ENCODE data around the gene TOP1. TPM values are rescaled to one million over a fixed set of nuclear protein-coding genes. Genes with fewer than 3 reads are reported as not detected.
A peak's percentile ranks its signal among the peaks of the same experiment; 100 is the strongest.

TOP1 gene
- total RNA-seq, 8 experiments from 2014 or later: 20.6 to 99.6 (median 34.0) TPM

GRCh38 chr20:41030061-41030460 is 1.4 kb downstream of the TOP1 start:
- in situ Hi-C loops (cut with MboI; ENCODE audit: low pct_unique_long_range_greater_than_20kb in 2 of 9, low sequenced_read_pairs in 9 of 9, unreplicated experiment in 9 of 9): no loop called here
- Histone ChIP-seq H3K4me3 (peak overlapping the region; percentile 61 to 93 (median 72)), H3K27ac (peak overlapping the region in 1 of 2 donors; percentile 98), H3K4me1 (replicated peaks in 1 of 2) (peaks cover 28 to 36% of the 10 kb centered on the region in 2 donors)
- WGBS, 10 experiments: 0 to 25% (median 14%) methylated on average over 3 to 6 of the region's 6 CpGs
- ATAC-seq (replicated peaks in 6 of 8): no peak

- peaks cover 28 to 36% of the 10 kb centered on the region in 2 donors for H3K4me1 ChIP-seq (replicated peaks in 1 of 2)
- peak overlapping the region; percentile 61 to 93 (median 72) for H3K4me3 ChIP-seq
- in situ Hi-C loops (cut with MboI; ENCODE audit: low pct_unique_long_range_greater_than_20kb in 2 of 9, low sequenced_read_pairs in 9 of 9, unreplicated experiment in 9 of 9): no loop called here
- WGBS, 10 experiments: 31 to 85% (median 66%) methylated on average over 1 to 5 of the region's 5 CpGs; no CpG with 5 or more reads in 2 of the 10 experiments
- no peak overlapping the region for H3K27ac ChIP-seq
- ATAC-seq (replicated peaks in 6 of 8): no peak
These were observed 2.1 kb downstream of the TOP1 start for GRCh38 chr20:41030531-41031242.

DNA sequence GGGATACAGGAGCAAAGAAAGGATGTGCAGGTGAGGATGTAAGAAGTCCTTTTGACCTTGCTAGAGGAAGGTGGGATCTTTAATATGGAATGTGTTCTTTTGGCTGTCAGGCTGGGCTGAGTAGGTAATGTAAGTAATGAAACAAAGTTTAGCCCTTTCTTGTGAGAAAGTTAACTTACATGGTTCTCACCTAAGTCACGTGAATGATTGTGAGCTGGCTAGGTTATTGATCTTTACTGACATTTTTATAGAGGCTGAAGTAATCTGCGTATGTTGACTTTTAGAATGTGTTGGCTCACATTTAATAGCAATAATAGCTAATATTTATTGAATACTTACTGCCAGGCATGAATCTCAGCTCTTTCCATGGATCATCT is 2.6 kb downstream of the TOP1 start:
- H3K4me1 ChIP-seq (replicated peaks in 1 of 2): peaks cover 28 to 36% of the 10 kb centered on the region in 2 donors
- H3K27ac ChIP-seq: no peak overlapping the region
- in situ Hi-C loops (cut with MboI; ENCODE audit: low pct_unique_long_range_greater_than_20kb in 2 of 9, low sequenced_read_pairs in 9 of 9, unreplicated experiment in 9 of 9): no loop called here
- ATAC-seq (replicated peaks in 6 of 8): no peak
- H3K4me3 ChIP-seq: peak overlapping the region in 4 of 5 donors; percentile 71 to 93 (median 74)
- WGBS, 10 experiments: 58 to 100% (median 80%) methylated on average over 1 to 2 of the region's 2 CpGs; no CpG with 5 or more reads in 2 of the 10 experiments

- in situ Hi-C loops (cut with MboI; ENCODE audit: low pct_unique_long_range_greater_than_20kb in 2 of 9, low sequenced_read_pairs in 9 of 9, unreplicated experiment in 9 of 9): no loop called here
- peak overlapping the region in 1 of 5 donors; percentile 2 for H3K4me3 ChIP-seq
These were observed 3.6 kb downstream of the TOP1 start for GRCh38 chr20:41032271-41032670.

GRCh38 chr20:41034239-41034638 is 5.6 kb downstream of the TOP1 start:
- peaks cover 28 to 36% of the 10 kb centered on the region in 2 donors for H3K4me1 ChIP-seq (replicated peaks in 1 of 2)
- in situ Hi-C loops (cut with MboI; ENCODE audit: low pct_unique_long_range_greater_than_20kb in 2 of 9, low sequenced_read_pairs in 9 of 9, unreplicated experiment in 9 of 9): no loop called here
- no peak overlapping the region for H3K4me3 ChIP-seq

More at GRCh38 chr20:41032271-41032670, 3.6 kb downstream of the TOP1 start:
- ATAC-seq (replicated peaks in 6 of 8): no peak
- WGBS, 10 experiments: 80 to 100% (median 100%) methylated on average over 1 to 3 of the region's 3 CpGs; no CpG with 5 or more reads in 2 of the 10 experiments
- no peak overlapping the region for H3K27ac ChIP-seq
- peaks cover 28 to 36% of the 10 kb centered on the region in 2 donors for H3K4me1 ChIP-seq (replicated peaks in 1 of 2)

GRCh38 chr20:41035207-41035606 is 6.6 kb downstream of the TOP1 start:
- WGBS, 10 experiments: 0 to 96% (median 82%) methylated on average over 1 to 3 of the region's 3 CpGs; no CpG with 5 or more reads in 1 of the 10 experiments
- in situ Hi-C loops (cut with MboI; ENCODE audit: low pct_unique_long_range_greater_than_20kb in 2 of 9, low sequenced_read_pairs in 9 of 9, unreplicated experiment in 9 of 9): no loop called here
- no peak for ATAC-seq (replicated peaks in 6 of 8)
- Histone ChIP-seq H3K4me1 (replicated peaks in 1 of 2) (peaks cover 25 to 36% of the 10 kb centered on the region in 2 donors), H3K27ac (no peak overlapping the region), H3K4me3 (no peak overlapping the region)

More at GRCh38 chr20:41034239-41034638, 5.6 kb downstream of the TOP1 start:
- peak in 3 of 8 experiments; percentile 19 to 69 (median 64) for ATAC-seq (replicated peaks in 6 of 8)
- 0 to 100% (median 70%) methylated on average over 1 to 3 of the region's 3 CpGs; no CpG with 5 or more reads in 2 of the 10 experiments for WGBS, 10 experiments
- H3K27ac ChIP-seq: no peak overlapping the region

GRCh38 chr20:41037179-41037578 is 8.6 kb downstream of the TOP1 start:
- no peak overlapping the region for H3K27ac ChIP-seq
- WGBS, 10 experiments: 50 to 100% (median 69%) methylated on average over 1 to 2 of the region's 2 CpGs
- no peak overlapping the region for H3K4me3 ChIP-seq
- no peak for ATAC-seq (replicated peaks in 6 of 8)
- H3K4me1 ChIP-seq (replicated peaks in 1 of 2): peaks cover 8 to 19% of the 10 kb centered on the region in 2 donors
- in situ Hi-C loops (cut with MboI; ENCODE audit: low pct_unique_long_range_greater_than_20kb in 2 of 9, low sequenced_read_pairs in 9 of 9, unreplicated experiment in 9 of 9): no loop called here

DNA sequence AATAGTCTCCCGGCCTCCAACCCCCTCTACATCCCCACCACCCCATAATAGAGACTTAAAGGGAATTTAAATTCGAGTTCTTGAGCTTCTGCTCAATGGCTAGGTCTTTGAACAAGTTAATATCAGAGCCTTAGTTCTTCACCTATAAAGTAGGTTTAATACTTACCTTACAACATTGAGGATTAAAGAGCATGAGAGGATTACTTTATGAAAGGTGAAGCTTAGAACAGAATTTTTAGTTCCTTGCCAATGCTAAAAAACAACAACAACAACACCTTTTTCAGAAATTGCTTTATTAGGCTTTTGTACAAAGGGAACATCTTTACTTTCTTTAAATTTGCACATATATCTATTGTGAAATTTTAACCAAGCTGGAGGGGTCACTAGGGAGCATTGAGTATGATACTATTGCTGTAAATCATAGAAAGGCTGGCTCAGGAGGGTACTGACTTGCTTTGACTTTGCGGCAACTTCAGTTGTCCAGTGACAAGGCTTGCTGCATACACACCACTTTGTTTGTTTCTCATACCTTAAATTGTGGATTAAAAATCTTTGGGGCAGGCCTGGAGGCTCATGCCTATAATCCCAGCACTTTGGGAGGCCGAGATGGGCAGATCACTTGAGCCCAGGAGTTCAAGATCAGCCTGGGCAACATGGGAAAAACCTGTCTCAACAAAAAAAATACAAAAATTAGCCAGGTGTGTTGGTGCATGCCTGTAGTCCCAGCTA is 9.7 kb downstream of the TOP1 start:
- in situ Hi-C loops (cut with MboI; ENCODE audit: low pct_unique_long_range_greater_than_20kb in 2 of 9, low sequenced_read_pairs in 9 of 9, unreplicated experiment in 9 of 9): no loop called here
- H3K27ac ChIP-seq: no peak overlapping the region
- WGBS, 10 experiments: 67 to 100% (median 91%) methylated on average over 1 to 4 of the region's 4 CpGs; no CpG with 5 or more reads in 2 of the 10 experiments
- peaks cover 0 to 12% of the 10 kb centered on the region in 2 donors for H3K4me1 ChIP-seq (replicated peaks in 1 of 2)
- no peak for ATAC-seq (replicated peaks in 6 of 8)
- no peak overlapping the region for H3K4me3 ChIP-seq

GRCh38 chr20:41038878-41039404 is 10.3 kb downstream of the TOP1 start:
- in situ Hi-C loops (cut with MboI; ENCODE audit: low pct_unique_long_range_greater_than_20kb in 2 of 9, low sequenced_read_pairs in 9 of 9, unreplicated experiment in 9 of 9): no loop called here
- ATAC-seq (replicated peaks in 6 of 8): no peak
- no peak overlapping the region for H3K4me3 ChIP-seq
- H3K27ac ChIP-seq: no peak overlapping the region
- H3K4me1 ChIP-seq (replicated peaks in 1 of 2): peaks cover 0 to 9% of the 10 kb centered on the region in 2 donors
- 80 to 100% (median 89%) methylated on average over 2 to 7 of the region's 7 CpGs for WGBS, 10 experiments

GRCh38 chr20:41040855-41041254 is 12.2 kb downstream of the TOP1 start:
- Histone ChIP-seq H3K4me3 (no peak overlapping the region), H3K4me1 (replicated peaks in 1 of 2) (peaks cover 0 to 6% of the 10 kb centered on the region in 2 donors), H3K27ac (no peak overlapping the region)
- in situ Hi-C loops (cut with MboI; ENCODE audit: low pct_unique_long_range_greater_than_20kb in 2 of 9, low sequenced_read_pairs in 9 of 9, unreplicated experiment in 9 of 9): no loop called here
- WGBS, 10 experiments: 83 to 100% (median 100%) methylated on average over 1 of the region's 1 CpG; no CpG with 5 or more reads in 2 of the 10 experiments
- ATAC-seq (replicated peaks in 6 of 8): no peak

GRCh38 chr20:41041693-41042092 is 13.1 kb downstream of the TOP1 start:
- 73 to 100% (median 90%) methylated on average over 1 to 3 of the region's 4 CpGs; no CpG with 5 or more reads in 3 of the 10 experiments for WGBS, 10 experiments
- in situ Hi-C loops (cut with MboI; ENCODE audit: low pct_unique_long_range_greater_than_20kb in 2 of 9, low sequenced_read_pairs in 9 of 9, unreplicated experiment in 9 of 9): no loop called here
- no peak for ATAC-seq (replicated peaks in 6 of 8)
- Histone ChIP-seq H3K27ac (no peak overlapping the region), H3K4me3 (no peak overlapping the region), H3K4me1 (replicated peaks in 1 of 2) (peaks cover 0 to 6% of the 10 kb centered on the region in 2 donors)

DNA sequence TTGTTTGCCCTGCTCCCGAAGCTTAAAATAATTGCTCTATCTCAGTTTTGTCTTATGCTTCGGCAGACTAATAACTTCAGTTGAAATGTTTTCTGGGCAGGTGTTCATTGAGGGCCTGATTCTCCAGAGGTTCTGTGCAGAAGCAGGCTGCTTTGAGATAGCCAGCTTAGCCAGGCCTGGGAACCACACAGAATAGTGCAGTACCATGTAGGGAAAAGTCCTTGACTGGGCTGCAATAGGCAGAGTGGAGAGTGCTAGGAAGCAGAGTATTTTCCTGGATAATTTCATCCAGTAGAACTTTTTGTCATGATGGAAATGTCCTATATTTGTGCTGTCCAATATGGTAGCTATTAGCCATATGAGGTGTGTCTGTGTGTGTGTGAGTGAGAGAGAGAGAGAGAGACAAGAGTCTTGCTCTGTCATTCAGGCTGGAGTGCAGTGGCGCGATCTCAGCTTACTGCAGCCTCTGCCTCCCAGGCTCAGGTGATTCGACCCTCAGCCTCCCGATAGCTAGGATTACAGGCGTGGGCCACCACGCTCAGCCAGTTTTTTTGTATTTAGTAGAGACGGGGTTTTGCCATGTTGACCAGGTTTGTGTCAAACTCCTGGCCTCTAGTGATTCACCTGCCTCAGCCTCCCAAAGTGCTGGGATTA is 15.9 kb downstream of the TOP1 start:
- 44 to 100% (median 90%) methylated on average over 1 to 8 of the region's 9 CpGs; no CpG with 5 or more reads in 1 of the 10 experiments for WGBS, 10 experiments
- Histone ChIP-seq H3K4me1 (replicated peaks in 1 of 2) (peaks cover 21 to 30% of the 10 kb centered on the region in 2 donors), H3K27ac (no peak overlapping the region), H3K4me3 (no peak overlapping the region)
- in situ Hi-C loops (cut with MboI; ENCODE audit: low pct_unique_long_range_greater_than_20kb in 2 of 9, low sequenced_read_pairs in 9 of 9, unreplicated experiment in 9 of 9): no loop called here
- no peak for ATAC-seq (replicated peaks in 6 of 8)
